ENCODE measurements around the gene CCDC192. TPM values are rescaled to one million over a fixed set of nuclear protein-coding genes. Genes with fewer than 3 reads are reported as not detected.

Gene CCDC192
- total and polyA plus RNA-seq, 2 donors (not counting 3 experiments of a cell fraction or from before 2014, with no cell fraction given): not detected

GRCh38 chr5:127962491-127962890 is 259.3 kb downstream of the CCDC192 start:
- no peaks in the 10 kb centered on the region for H3K79me2 ChIP-seq (ENCODE audit: control insufficient read depth, insufficient read depth, low read length)
- no peaks in the 10 kb centered on the region for H3K9me3 ChIP-seq (replicated peaks; ENCODE audit: control insufficient read depth, insufficient read depth, low read length)
- CTCF ChIA-PET: interaction anchor here (1.1 to 1.7 kb wide), 2 partner anchors 32 to 76 kb away, joined by 3 to 6 read pairs; no protein-coding TSS in a partner anchor
- H3K36me3 ChIP-seq (ENCODE audit: control insufficient read depth in 2 of 2, extremely low read depth in 1 of 2, insufficient read depth in 2 of 2, low read length in 2 of 2): no peaks in the 10 kb centered on the region
- no peak overlapping the region for H3K4me2 ChIP-seq (ENCODE audit: insufficient read depth, low read length)
- no peaks in the 10 kb centered on the region for H3K27me3 ChIP-seq (ENCODE audit: control insufficient read depth in 2 of 2, insufficient read depth in 2 of 2, low read length in 2 of 2)
- no peak for FAIRE-seq
- no peak for TF ChIP-seq EZH2 (IDR thresholded peaks at IDR 0.05; ENCODE audit: borderline replicate concordance, low read depth, low read length, severe bottlenecking)
- TF ChIP-seq GATA2 (IDR thresholded peaks at IDR 0.05; ENCODE audit: insufficient read depth, insufficient read length, low read depth, low read length): no peak
- TF ChIP-seq FOS (IDR thresholded peaks at IDR 0.05; ENCODE audit: borderline replicate concordance, insufficient read depth, low read length): no peak
- TF ChIP-seq MYC (IDR thresholded peaks at IDR 0.05; ENCODE audit: low read depth, low read length): no peak
- TF ChIP-seq, protein P1, sequence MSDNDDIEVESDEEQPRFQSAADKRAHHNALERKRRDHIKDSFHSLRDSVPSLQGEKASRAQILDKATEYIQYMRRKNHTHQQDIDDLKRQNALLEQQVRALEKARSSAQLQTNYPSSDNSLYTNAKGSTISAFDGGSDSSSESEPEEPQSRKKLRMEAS (IDR thresholded peaks at IDR 0.05; ENCODE audit: insufficient read depth, insufficient read length): no peak
- TF ChIP-seq POLR2A (IDR thresholded peaks at IDR 0.05; ENCODE audit: low read depth, low read length): no peak
- TF ChIP-seq, protein P2, sequence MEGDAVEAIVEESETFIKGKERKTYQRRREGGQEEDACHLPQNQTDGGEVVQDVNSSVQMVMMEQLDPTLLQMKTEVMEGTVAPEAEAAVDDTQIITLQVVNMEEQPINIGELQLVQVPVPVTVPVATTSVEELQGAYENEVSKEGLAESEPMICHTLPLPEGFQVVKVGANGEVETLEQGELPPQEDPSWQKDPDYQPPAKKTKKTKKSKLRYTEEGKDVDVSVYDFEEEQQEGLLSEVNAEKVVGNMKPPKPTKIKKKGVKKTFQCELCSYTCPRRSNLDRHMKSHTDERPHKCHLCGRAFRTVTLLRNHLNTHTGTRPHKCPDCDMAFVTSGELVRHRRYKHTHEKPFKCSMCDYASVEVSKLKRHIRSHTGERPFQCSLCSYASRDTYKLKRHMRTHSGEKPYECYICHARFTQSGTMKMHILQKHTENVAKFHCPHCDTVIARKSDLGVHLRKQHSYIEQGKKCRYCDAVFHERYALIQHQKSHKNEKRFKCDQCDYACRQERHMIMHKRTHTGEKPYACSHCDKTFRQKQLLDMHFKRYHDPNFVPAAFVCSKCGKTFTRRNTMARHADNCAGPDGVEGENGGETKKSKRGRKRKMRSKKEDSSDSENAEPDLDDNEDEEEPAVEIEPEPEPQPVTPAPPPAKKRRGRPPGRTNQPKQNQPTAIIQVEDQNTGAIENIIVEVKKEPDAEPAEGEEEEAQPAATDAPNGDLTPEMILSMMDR (IDR thresholded peaks at IDR 0.05; ENCODE audit: extremely low read depth in 1 of 2, insufficient read depth in 1 of 2, low read depth in 1 of 2, low read length in 2 of 2): no peak
- no peak for TF ChIP-seq JUN (IDR thresholded peaks at IDR 0.05; ENCODE audit: borderline replicate concordance, insufficient read depth, insufficient read length, low read depth)
- no peak for TF ChIP-seq POLR2AphosphoS5 (IDR thresholded peaks at IDR 0.05; ENCODE audit: insufficient read depth, low read depth, low read length)
- intact Hi-C loops (cut with micrococcal nuclease): no loop called here
- no peak overlapping the region for H2AFZ ChIP-seq (ENCODE audit: low read depth, low read length)
- dilution Hi-C loops (cut with MboI; ENCODE audit: extremely low pct_ligation_motif_present, low sequenced_read_pairs): no loop called here
- H3K4me3 ChIP-seq (replicated peaks in 1 of 3; ENCODE audit: insufficient read depth in 1 of 3, low read depth in 1 of 3, low read length in 3 of 3): no peak overlapping the region
- H3K9me1 ChIP-seq (replicated peaks; ENCODE audit: control insufficient read depth, extremely low read depth, insufficient read depth, low read length): no peaks in the 10 kb centered on the region
- POLR2A ChIA-PET: no interaction called here
- no peak for DNase-seq (ENCODE audit: low read depth, low spot score)
- no peaks in the 10 kb centered on the region for H4K20me1 ChIP-seq (replicated peaks; ENCODE audit: control insufficient read depth, extremely low read depth, insufficient read depth, low read length)
- H3K4me1 ChIP-seq (ENCODE audit: control insufficient read depth, extremely low read depth, insufficient read depth, low read length): peaks cover 38% of the 10 kb centered on the region
- no peak overlapping the region for H3K27ac ChIP-seq (ENCODE audit: insufficient read depth, low read depth, low read length)
- BruUV-seq (replicated peaks): no TSS peak
- H3K9ac ChIP-seq (replicated peaks; ENCODE audit: extremely low read depth, insufficient read depth, low read length): no peak overlapping the region

Data from endothelial cell of umbilical vein (primary cell).